Measurements from ENCODE around the gene NANP. TPM values are rescaled to one million over a fixed set of nuclear protein-coding genes. Genes with fewer than 3 reads are reported as not detected.

NANP gene
- total and polyA plus RNA-seq, 9 of the 15 experiments (the other 6 are each of a cell fraction or from before 2014, with no cell fraction given) = 5.4 to 8.4 (median 6.9) TPM

DNA sequence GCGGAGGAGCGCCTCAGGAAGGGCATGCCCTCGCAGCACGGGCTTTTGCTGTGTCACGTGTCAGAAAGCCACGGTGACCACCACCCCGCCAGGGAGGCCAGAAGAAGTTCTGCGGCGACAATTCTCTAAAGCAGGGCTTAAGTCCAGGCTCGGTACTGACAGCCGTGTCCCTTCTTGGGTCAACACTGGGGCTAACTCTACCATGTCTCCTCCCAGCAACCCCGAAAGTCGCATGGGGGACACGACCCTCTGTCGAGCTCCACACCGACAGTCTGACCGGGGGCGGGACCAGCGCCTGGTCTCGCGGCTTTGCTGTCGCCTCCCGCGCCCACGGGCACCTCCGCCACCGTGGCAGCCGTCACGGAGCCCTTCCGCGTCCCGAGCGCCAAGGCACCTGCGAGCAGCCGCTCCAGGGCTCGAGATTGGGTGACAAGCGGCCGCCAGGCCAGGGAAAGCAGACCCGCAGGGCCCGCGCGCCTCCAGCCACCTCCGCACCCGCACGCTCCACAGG is 534 bp downstream of the NANP start (continued):
- TF ChIP-seq MECOM (CRISPR knock-in tag; IDR thresholded peaks at IDR 0.05) (no peak), RAD51 (IDR thresholded peaks at IDR 0.05; ENCODE audit: borderline replicate concordance, low read depth) (peak; percentile 67), ZNF717 (CRISPR knock-in tag; IDR thresholded peaks at IDR 0.05) (no peak), TBP (optimal IDR thresholded peaks at IDR 0.05; ENCODE audit: low read depth, low read length) (no peak), POLR2AphosphoS5 (IDR thresholded peaks at IDR 0.05; ENCODE audit: control insufficient read depth, insufficient read depth, low read depth, low read length) (no peak), MYC (IDR thresholded peaks at IDR 0.05; ENCODE audit: low read depth, low read length) (peak; percentile 35; the same call in 1 of the 2 replicates), MYC (CRISPR knock-in tag; IDR thresholded peaks at IDR 0.05; ENCODE audit: borderline replicate concordance, low read depth) (0 out of 2 replicates have a peak, but pooled peaks have one; percentile 41), RFX5 (IDR thresholded peaks at IDR 0.05; ENCODE audit: low read depth, low read length) (no peak), SMARCE1 (IDR thresholded peaks at IDR 0.05) (0 out of 2 replicates have a peak, but pooled peaks have one; percentile 20), NR3C1 (CRISPR knock-in tag; IDR thresholded peaks at IDR 0.05) (no peak), PML (IDR thresholded peaks at IDR 0.05; ENCODE audit: low read length) (no peak)
- TF ChIP-seq, protein P1, sequence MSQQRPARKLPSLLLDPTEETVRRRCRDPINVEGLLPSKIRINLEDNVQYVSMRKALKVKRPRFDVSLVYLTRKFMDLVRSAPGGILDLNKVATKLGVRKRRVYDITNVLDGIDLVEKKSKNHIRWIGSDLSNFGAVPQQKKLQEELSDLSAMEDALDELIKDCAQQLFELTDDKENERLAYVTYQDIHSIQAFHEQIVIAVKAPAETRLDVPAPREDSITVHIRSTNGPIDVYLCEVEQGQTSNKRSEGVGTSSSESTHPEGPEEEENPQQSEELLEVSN (IDR thresholded peaks at IDR 0.05; ENCODE audit: borderline replicate concordance in 1 of 2, extremely low read depth in 1 of 2, insufficient read depth in 1 of 2, insufficient read length in 1 of 2, low read depth in 1 of 2, low read length in 1 of 2, poor library complexity in 1 of 2, severe bottlenecking in 1 of 2) = peak; percentile 29 to 70
- TF ChIP-seq, protein P2, sequence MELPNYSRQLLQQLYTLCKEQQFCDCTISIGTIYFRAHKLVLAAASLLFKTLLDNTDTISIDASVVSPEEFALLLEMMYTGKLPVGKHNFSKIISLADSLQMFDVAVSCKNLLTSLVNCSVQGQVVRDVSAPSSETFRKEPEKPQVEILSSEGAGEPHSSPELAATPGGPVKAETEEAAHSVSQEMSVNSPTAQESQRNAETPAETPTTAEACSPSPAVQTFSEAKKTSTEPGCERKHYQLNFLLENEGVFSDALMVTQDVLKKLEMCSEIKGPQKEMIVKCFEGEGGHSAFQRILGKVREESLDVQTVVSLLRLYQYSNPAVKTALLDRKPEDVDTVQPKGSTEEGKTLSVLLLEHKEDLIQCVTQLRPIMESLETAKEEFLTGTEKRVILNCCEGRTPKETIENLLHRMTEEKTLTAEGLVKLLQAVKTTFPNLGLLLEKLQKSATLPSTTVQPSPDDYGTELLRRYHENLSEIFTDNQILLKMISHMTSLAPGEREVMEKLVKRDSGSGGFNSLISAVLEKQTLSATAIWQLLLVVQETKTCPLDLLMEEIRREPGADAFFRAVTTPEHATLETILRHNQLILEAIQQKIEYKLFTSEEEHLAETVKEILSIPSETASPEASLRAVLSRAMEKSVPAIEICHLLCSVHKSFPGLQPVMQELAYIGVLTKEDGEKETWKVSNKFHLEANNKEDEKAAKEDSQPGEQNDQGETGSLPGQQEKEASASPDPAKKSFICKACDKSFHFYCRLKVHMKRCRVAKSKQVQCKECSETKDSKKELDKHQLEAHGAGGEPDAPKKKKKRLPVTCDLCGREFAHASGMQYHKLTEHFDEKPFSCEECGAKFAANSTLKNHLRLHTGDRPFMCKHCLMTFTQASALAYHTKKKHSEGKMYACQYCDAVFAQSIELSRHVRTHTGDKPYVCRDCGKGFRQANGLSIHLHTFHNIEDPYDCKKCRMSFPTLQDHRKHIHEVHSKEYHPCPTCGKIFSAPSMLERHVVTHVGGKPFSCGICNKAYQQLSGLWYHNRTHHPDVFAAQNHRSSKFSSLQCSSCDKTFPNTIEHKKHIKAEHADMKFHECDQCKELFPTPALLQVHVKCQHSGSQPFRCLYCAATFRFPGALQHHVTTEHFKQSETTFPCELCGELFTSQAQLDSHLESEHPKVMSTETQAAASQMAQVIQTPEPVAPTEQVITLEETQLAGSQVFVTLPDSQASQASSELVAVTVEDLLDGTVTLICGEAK (IDR thresholded peaks at IDR 0.05) = 0 out of 2 replicates have a peak, but pooled peaks have one; percentile 12
- TF ChIP-seq, protein P2 (CRISPR knock-in tag; IDR thresholded peaks at IDR 0.05) = no peak
